Heart right ventricle (tissue), 16 donors: ENCODE data around the gene MBNL2. TPM values are rescaled to one million over a fixed set of nuclear protein-coding genes. Genes with fewer than 3 reads are reported as not detected.

Experiments used
- ATAC-seq, 8 donors: fragments of 200-7000 bp; cut with Tn5 transposase; one replicate each; pipeline ENCODE4 v1.9.1; 2020; ENCODE audit warnings: mild to moderate bottlenecking in 8 of 8, moderate library complexity in 8 of 8, moderate number of reproducible peaks in 1 of 8
- DNase-seq, 2 donors: peaks; one replicate each; pipeline ENCODE4 v3.0.0-alpha.2; 2020
- H3K27ac ChIP-seq, 10 donors: fragments of 200-600 bp; sonication (generic) in 2 of 10; one replicate each; pipeline versions ENCODE4 v1.5.0 to v1.8.0; 2020 to 2022; ENCODE audit warnings: mild to moderate bottlenecking in 3 of 10
- H3K27me3 ChIP-seq, 7 donors: fragments of 200-600 bp; one replicate each; pipeline ENCODE4 v1.8.0; 2021 to 2022; ENCODE audit warnings: mild to moderate bottlenecking in 2 of 7
- H3K36me3 ChIP-seq, 9 donors: fragments of 200-600 bp; sonication (generic) in 1 of 9; one replicate each; pipeline versions ENCODE4 v1.5.0 to v1.8.0; 2020 to 2022; ENCODE audit warnings: mild to moderate bottlenecking in 2 of 9
- H3K4me1 ChIP-seq, 9 donors: fragments of 200-600 bp; sonication (generic) in 1 of 9; one replicate each; pipeline versions ENCODE4 v1.5.0 to v1.8.0; 2020 to 2022; ENCODE audit warnings: mild to moderate bottlenecking in 4 of 9
- H3K4me3 ChIP-seq, 10 donors: fragments of 200-600 bp; sonication (generic) in 2 of 10; one replicate each; pipeline versions ENCODE4 v1.5.0 to v1.8.0; 2020 to 2022; ENCODE audit warnings: mild to moderate bottlenecking in 7 of 10, moderate library complexity in 2 of 10
- H3K9me3 ChIP-seq, 11 donors: fragments of 200-600 bp in 10 of 11; sonication (generic) in 2 of 11; one replicate each; pipeline versions ENCODE4 v1.5.0 to v1.8.0; 2013 to 2022; ENCODE audit warnings: mild to moderate bottlenecking in 2 of 11, control low read depth in 1 of 11, moderate library complexity in 1 of 11
- CTCF ChIP-seq, 9 donors: fragments of 200-600 bp; sonication (generic) in 2 of 9; IDR thresholded peaks; one replicate each; pipeline versions ENCODE4 v1.5.0 to v1.8.0; 2021 to 2022; ENCODE audit warnings: antibody characterized with exemption in 9 of 9, mild to moderate bottlenecking in 5 of 9, moderate library complexity in 1 of 9
- WGBS, 2 donors: extraction: QIAGEN DNeasy Blood & Tissue Kit; methylation state at CpG; one replicate each; pipeline ENCODE4 v1.1.7; 2013; ENCODE audit warnings: inconsistent platforms in 1 of 2; 5-methylcytosine and 5-hydroxymethylcytosine counted together
- intact Hi-C, 10 donors: fragments of 100-400 bp; cut with DNase I; formaldehyde crosslinking; loops; one replicate each; pipeline versions ENCODE4 v1.11.1 to v1.14.2; 2022
- polyA plus RNA-seq, 2 donors: library from polyadenylated mRNA; stranded (reverse); fragments of 200-250 nt; gene quantifications; one replicate each; pipeline ENCODE4 v1.2.3, GENCODE V29; 2013
- total RNA-seq, 10 donors: library from RNA; stranded (reverse); fragmentation: NEBNext Ultra II Directional in 3 of 10; extraction: Animal tissue kit (Norgen Biotek cat#: 25700) in 3 of 10; gene quantifications; one replicate each; pipeline versions ENCODE4 v1.2.1 to v1.2.4, GENCODE V29; 2021 to 2023
- donor health status: Arrhythmogenic right ventricular cardiomyopathy.
- donor health status: ischemic (EF 13 %, LVEDD 7.1; RV severe dilation, severe dysfunction).
- donor health status: healthy with polysubstance abuse.
- donor health status: DM: no; HTN: yes; CAD: no.
- donor health status: DM: no; HTN: no; CAD: no.
- donor health status: ischemic (EF 25% LVEDD 6.9; RV normal size, moderate dysfunction).
- donor health status: ischemic (EF 25% LVEDD 5.7; RV mildly dilated, moderate dysfunction).
- donor health status: healthy.
- donor health status: DM: yes; HTN: yes; CAD: no.
- donor health status: Ischemic cardiomyopathy.
- donor health status: ischemic (EF 35%, LVEDD 5.7; RV mildly dilated, moderate dysfunction).
- donor health status: nonischemic (EF 11% LVEDD 7.7; RV severe dilation, severe dysfunction).
- donor health status: DM: yes; HTN: yes; CAD: no.
- donor health status: PGD.
- donor health status: ischemic (EF 29% LVEDD 5.4; RV normal size, mild dysfunction).
- donor health status: nonischemic (EF 23%, LVEDD 6.1; RV moderate dilation, normal function).

The MBNL2 gene
- total and polyA plus RNA-seq, 12 donors: 17.2 to 95.0 (median 83.2) TPM

GRCh38 chr13:97224544-97225300, 2.6 kb downstream of the MBNL2 start:
- intact Hi-C loops: loop anchor here in 7 of 10 donors (5.0 to 10.0 kb wide), 8 partner anchors 33 to 210 kb away; partner anchors contain the start of gene RAP2A (in 5 of the 7)
- H3K9me3 ChIP-seq: no peaks in the 10 kb centered on the region
- peak overlapping the region; percentile 78 to 93 (median 90) for H3K27ac ChIP-seq
- ATAC-seq (no peak), DNase-seq (no peak)
- no peaks in the 10 kb centered on the region for H3K27me3 ChIP-seq
- WGBS, 2 donors: 4 to 7% methylated on average over 5 of the region's 5 CpGs
- no peak for TF ChIP-seq CTCF (IDR thresholded peaks at IDR 0.05)
- H3K4me1 ChIP-seq: peaks cover 12 to 63% (median 57%) of the 10 kb centered on the region in 9 donors
- H3K4me3 ChIP-seq: peak overlapping the region; percentile 51 to 84 (median 62)
- H3K36me3 ChIP-seq: no peaks in the 10 kb centered on the region

- peak overlapping the region; percentile 78 to 93 (median 90) for H3K27ac ChIP-seq
- H3K4me3 ChIP-seq: peak overlapping the region in 9 of 10 donors; percentile 51 to 84 (median 62)
- no peaks in the 10 kb centered on the region for H3K36me3 ChIP-seq
- no peaks in the 10 kb centered on the region for H3K9me3 ChIP-seq
- intact Hi-C loops: loop anchor here in 4 of 10 donors (5.0 to 10.0 kb wide), 2 partner anchors 42 to 209 kb away; partner anchors contain the start of gene RAP2A (in 4 of the 4)
- WGBS, 2 donors: 25 to 40% methylated on average over 4 of the region's 4 CpGs
- ATAC-seq (no peak), DNase-seq (no peak)
- peaks cover 16 to 71% (median 65%) of the 10 kb centered on the region in 9 donors for H3K4me1 ChIP-seq
- TF ChIP-seq CTCF (IDR thresholded peaks at IDR 0.05): no peak
- no peaks in the 10 kb centered on the region for H3K27me3 ChIP-seq
These were observed 3.4 kb downstream of the MBNL2 start for GRCh38 chr13:97225533-97225932.

GRCh38 chr13:97226013-97226412, 3.9 kb downstream of the MBNL2 start:
- no peak for TF ChIP-seq CTCF (IDR thresholded peaks at IDR 0.05)
- no peaks in the 10 kb centered on the region for H3K36me3 ChIP-seq
- H3K4me1 ChIP-seq: peaks cover 16 to 75% (median 69%) of the 10 kb centered on the region in 9 donors
- H3K27me3 ChIP-seq: no peaks in the 10 kb centered on the region
- intact Hi-C loops: loop anchor here in 4 of 10 donors (2.0 to 10.0 kb wide), 3 partner anchors 15 to 209 kb away; partner anchors contain the start of gene RAP2A (in 4 of the 4)
- peak overlapping the region; percentile 78 to 93 (median 90) for H3K27ac ChIP-seq
- ATAC-seq (no peak), DNase-seq (no peak)
- peak overlapping the region in 9 of 10 donors; percentile 51 to 84 (median 62) for H3K4me3 ChIP-seq
- 27 to 34% methylated on average over 8 of the region's 8 CpGs for WGBS, 2 donors
- H3K9me3 ChIP-seq: no peaks in the 10 kb centered on the region

- Histone ChIP-seq H3K27ac (peak overlapping the region in 9 of 10 donors; percentile 5 to 93 (median 86)), H3K9me3 (no peaks in the 10 kb centered on the region), H3K36me3 (no peaks in the 10 kb centered on the region), H3K4me1 (peaks cover 20 to 80% (median 74%) of the 10 kb centered on the region in 9 donors), H3K4me3 (peak overlapping the region in 8 of 10 donors; percentile 1 to 74 (median 20)), H3K27me3 (no peaks in the 10 kb centered on the region)
- no peak for DNase-seq
- WGBS, 2 donors: 24 to 33% methylated on average over 6 of the region's 6 CpGs
- intact Hi-C loops: loop anchor here in 4 of 10 donors (2.0 to 10.0 kb wide), 3 partner anchors 14 to 208 kb away; partner anchors contain the start of gene RAP2A (in 4 of the 4)
- no peak for ATAC-seq
- no peak for TF ChIP-seq CTCF (IDR thresholded peaks at IDR 0.05)
These were observed 4.9 kb downstream of the MBNL2 start for GRCh38 chr13:97226788-97227627.
